ENCODE measurements around the gene SLC4A9. TPM values are rescaled to one million over a fixed set of nuclear protein-coding genes. Genes with fewer than 3 reads are reported as not detected.
A peak's percentile ranks its signal among the peaks of the same experiment; 100 is the strongest.

The SLC4A9 gene
- total and polyA plus RNA-seq, 2 donors: 0.06 to 0.11 TPM

DNA sequence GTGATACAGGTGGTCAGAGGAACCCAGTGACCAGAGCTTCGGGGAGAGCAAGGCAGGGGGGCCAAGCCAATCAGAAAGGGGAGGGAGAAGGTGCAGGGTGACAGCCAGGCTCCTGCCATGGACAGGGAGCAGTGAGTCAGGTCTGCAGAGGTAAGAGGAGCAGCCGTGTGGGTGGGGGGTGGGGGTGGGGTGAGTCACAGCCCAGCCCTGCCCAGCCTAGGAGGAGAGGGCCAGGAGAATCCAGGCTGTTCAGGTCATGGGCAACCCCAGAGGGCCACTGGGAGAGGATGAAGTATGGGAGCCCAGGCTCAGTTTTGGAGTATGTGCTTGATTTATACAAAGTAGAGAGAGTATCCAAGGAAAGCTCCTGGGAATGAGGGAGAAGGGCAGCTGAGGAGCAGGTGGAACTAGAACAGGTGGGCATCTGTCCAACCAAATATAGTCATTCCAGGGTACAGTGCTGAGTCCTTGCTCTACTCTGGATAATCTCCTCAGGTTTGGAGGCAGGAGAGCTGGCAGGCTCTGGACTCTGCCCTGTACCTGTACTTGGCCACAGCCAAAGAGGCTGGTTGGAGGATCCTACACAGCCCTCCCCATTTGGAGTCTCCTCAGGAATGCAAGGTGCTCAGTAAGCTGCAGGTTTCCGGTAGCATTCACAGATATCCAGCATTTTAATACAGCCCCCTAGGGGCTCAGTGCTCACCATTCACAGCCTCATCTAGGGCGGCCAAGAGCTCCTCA is 15.1 kb upstream of the SLC4A9 start:
- Histone ChIP-seq H3K27ac (ENCODE audit: low read depth) (no peak overlapping the region), H3K4me1 (ENCODE audit: insufficient read depth) (no peaks in the 10 kb centered on the region), H3K36me3 (ENCODE audit: insufficient read depth) (no peaks in the 10 kb centered on the region), H3K4me3 (ENCODE audit: low read depth, low read length) (peak overlapping the region; percentile 57)
- no peak for DNase-seq (ENCODE audit: extremely low spot score)
- WGBS: 70% methylated on average over 4 of the region's 4 CpGs

DNA sequence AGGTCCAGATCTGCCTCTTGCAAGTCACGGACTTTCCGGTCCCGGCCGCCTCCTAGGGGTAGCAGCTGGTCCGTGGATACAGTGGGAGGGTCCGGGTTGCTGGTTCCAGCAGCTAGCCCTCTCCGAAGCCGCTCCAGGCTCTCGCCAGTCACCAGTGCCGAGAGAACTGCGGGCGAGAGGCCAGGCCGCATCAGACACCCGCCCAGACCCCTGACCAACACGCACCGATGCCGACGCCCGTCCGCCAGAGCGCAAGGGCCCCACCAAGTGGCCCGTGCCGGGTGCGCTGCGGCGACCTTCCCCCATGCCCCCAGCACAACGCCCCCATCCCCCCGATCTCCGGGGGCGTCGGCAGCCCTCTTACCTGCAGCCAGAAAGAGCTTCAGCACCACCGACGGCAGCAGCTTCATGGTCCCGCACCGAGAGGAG is 14.1 kb upstream of the SLC4A9 start:
- WGBS: 3% methylated on average over 35 of the region's 35 CpGs
- H3K4me3 ChIP-seq (ENCODE audit: low read depth, low read length): peak overlapping the region; percentile 57
- no peak overlapping the region for H3K27ac ChIP-seq (ENCODE audit: low read depth)
- DNase-seq (ENCODE audit: extremely low spot score): no peak
- no peaks in the 10 kb centered on the region for H3K4me1 ChIP-seq (ENCODE audit: insufficient read depth)
- H3K36me3 ChIP-seq (ENCODE audit: insufficient read depth): no peaks in the 10 kb centered on the region

DNA sequence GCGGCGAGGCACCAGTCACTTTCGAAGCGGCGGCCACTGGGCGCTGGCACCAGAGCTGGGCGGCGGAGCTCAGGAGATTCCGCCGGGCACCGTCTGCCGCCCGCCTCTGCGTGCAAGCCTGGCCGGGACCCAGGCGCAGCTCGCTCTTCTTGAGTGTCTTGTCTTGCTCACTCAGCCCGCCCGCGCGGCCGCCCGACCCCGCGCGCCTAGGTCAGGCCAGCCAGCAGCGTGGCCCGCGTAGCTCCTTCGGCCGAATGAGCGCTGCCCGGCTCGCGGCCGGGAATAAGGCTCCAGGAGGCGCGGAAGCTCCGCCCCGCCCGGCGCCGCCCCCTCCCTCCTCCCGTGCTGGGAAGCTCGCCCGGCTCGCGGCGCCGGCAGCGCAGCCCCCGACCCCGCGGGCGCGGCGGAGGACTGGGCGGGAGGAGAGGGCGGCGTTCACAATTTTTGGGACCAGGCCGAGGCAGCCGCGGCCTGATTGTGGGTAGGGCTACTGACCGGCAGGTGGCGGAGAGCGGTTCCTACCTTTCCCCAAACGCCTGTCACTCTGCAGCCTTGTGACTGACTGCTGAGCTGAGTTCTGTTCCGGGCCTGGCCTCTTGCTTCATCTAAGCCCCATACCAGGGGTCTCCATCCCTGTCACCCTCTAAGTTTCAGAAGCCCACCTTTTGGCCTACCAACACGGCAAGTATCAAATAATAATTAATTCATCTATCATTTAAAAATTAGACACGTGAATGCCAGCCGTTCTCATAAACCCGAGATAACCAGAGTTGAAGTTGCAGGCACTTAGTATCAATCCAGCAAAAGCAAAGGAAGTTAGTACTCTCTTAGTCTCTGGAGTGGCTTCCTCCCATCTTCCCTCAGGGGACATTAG is 13.4 kb upstream of the SLC4A9 start, which contains the start of gene HBEGF:
Gene HBEGF (minus strand): TSS at position 256 of the 874 bp plus-strand sequence. CDS start 275 bp downstream, outside the sequence.
- WGBS: under 1% methylated on average over 72 of the region's 72 CpGs
- Histone ChIP-seq H3K4me1 (ENCODE audit: insufficient read depth) (no peaks in the 10 kb centered on the region), H3K27ac (ENCODE audit: low read depth) (no peak within 1 kb of the TSS), H3K36me3 (ENCODE audit: insufficient read depth) (no peaks in the 10 kb centered on the region), H3K4me3 (ENCODE audit: low read depth, low read length) (peak within 1 kb of the TSS; percentile 57)
- DNase-seq (ENCODE audit: extremely low spot score): no peak

DNA sequence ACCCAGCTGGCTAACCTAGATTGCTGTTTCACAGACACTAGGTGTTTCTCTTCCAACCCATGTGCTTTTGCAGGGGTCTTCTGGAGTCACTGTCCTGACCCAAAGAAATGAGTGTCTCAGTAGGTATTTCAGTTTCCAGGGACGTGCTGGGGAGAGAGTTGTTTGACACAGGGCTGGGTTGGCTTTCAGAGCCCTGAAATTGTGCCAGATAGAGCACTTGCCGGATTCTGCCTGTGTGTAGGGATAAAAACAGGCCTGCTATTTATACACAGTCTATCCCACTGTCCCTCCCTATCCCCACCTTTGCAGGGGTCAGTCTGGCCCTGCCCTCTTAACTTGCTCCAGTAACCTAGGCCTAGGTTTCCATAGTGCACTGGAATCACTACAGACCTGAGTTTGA is 12.6 kb upstream of the SLC4A9 start:
- Histone ChIP-seq H3K4me1 (ENCODE audit: insufficient read depth) (no peaks in the 10 kb centered on the region), H3K36me3 (ENCODE audit: insufficient read depth) (no peaks in the 10 kb centered on the region), H3K27ac (ENCODE audit: low read depth) (no peak overlapping the region), H3K4me3 (ENCODE audit: low read depth, low read length) (no peak overlapping the region)
- no peak for DNase-seq (ENCODE audit: extremely low spot score)
- WGBS: 22% methylated on average over 2 of the region's 2 CpGs

DNA sequence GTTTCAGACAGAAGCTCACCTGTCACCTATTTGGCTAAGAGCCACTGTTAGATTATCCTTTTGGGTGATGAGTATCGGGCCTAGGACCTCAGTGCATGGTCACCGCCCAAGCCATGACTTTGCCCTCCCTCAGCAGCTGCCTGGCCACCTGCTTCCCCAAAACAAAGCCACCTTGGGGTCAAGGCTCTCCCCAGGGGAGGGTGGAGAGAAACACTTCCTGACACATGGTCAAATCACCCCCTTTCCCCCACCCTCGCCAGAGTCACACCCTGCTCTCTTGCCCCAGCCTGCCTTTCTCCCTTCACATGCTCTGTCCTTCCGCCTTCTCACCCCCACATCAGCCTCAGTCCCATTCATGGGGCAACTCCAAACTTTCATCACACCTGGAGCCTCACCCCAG is 11.9 kb upstream of the SLC4A9 start:
- no peak overlapping the region for H3K27ac ChIP-seq (ENCODE audit: low read depth)

DNA sequence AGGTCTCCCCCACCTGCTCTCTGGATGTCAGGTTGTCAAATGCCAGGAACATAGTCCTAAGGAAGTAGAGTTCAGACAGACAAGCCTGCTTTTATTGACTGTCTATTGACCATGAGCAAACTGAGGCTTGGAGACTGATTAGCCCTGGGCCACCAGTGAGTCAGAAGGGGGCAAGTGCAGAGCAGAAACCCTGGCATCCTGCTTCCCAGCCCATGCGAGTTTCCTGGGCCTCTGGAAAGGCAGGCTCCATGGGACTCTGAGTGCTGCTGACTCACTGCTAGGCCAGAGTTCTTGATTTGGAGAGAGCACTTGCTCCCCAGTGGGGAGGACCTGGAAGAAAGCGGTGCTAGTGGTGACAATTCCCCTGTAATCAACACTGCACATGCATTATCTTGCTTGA is 10.8 kb upstream of the SLC4A9 start:
- H3K4me3 ChIP-seq (ENCODE audit: low read depth, low read length): no peak overlapping the region
- 89% methylated on average over 2 of the region's 2 CpGs for WGBS
- no peak overlapping the region for H3K27ac ChIP-seq (ENCODE audit: low read depth)

More for the DNA sequence above, 11.9 kb upstream of the SLC4A9 start:
- Histone ChIP-seq H3K36me3 (ENCODE audit: insufficient read depth) (no peaks in the 10 kb centered on the region), H3K4me3 (ENCODE audit: low read depth, low read length) (no peak overlapping the region), H3K4me1 (ENCODE audit: insufficient read depth) (no peaks in the 10 kb centered on the region)
- DNase-seq (ENCODE audit: extremely low spot score): no peak
- WGBS: 76% methylated on average over 4 of the region's 4 CpGs

DNA sequence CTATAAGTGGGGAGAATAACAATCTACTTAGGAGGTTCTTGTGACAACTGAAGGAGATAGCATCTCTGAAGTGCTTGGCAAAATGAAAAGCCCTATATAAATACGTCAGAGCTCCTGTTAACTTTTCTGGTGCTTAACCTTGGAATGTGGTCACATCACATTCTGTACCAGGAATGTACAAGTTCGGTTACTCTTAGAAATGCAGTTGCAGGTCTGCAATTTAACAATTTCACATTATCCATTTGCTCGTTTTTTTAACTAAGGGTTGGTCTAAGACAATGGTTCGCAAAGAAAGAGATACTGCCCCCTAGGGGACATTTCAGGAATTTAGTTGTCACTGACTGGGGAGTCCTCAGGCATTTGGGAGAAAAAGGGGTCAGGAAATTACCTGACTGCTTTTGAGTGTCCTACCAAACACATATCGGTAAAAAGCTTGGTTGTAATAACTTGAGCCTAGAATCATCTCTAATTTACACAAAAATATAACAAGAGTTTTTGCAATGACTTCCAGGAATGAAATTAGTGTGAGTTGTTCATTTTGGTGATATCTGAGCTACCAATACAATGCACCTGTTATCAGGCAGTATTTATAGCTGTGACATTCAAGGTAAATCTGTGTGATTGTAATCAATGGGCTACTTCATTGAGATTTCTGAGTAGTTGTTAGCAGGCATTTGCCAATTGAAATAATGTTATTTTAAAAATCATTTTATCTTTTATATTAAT is 8.2 kb upstream of the SLC4A9 start:
- WGBS: 3% methylated on average over 5 of the region's 5 CpGs
- Histone ChIP-seq H3K27ac (ENCODE audit: low read depth) (no peak overlapping the region), H3K4me3 (ENCODE audit: low read depth, low read length) (no peak overlapping the region), H3K36me3 (ENCODE audit: insufficient read depth) (no peaks in the 10 kb centered on the region), H3K4me1 (ENCODE audit: insufficient read depth) (no peaks in the 10 kb centered on the region)
- DNase-seq (ENCODE audit: extremely low spot score): no peak

More for the DNA sequence above, 10.8 kb upstream of the SLC4A9 start:
- no peaks in the 10 kb centered on the region for H3K4me1 ChIP-seq (ENCODE audit: insufficient read depth)
- H3K36me3 ChIP-seq (ENCODE audit: insufficient read depth): no peaks in the 10 kb centered on the region
- no peak for DNase-seq (ENCODE audit: extremely low spot score)

DNA sequence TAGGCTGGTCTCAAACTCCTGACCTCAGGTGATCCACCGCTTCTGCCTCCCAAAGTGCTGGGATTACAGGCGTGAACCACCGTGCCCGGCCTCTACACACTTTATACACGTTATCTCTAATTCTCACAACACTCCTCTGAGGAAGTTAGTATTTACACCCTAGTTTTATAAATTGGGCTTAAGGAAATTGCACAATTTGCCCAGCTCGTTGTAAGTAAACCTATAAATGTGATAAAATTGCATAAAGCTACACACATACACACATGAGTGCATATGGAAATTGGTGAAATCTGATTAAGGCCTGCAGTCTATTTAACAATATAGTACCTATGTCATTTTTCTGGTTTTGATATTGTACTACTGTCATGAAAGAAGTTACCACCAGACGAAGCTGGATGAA is 4.4 kb upstream of the SLC4A9 start:
- 84% methylated on average over 7 of the region's 7 CpGs for WGBS
- no peaks in the 10 kb centered on the region for H3K36me3 ChIP-seq (ENCODE audit: insufficient read depth)
- no peak for DNase-seq (ENCODE audit: extremely low spot score)
- H3K27ac ChIP-seq (ENCODE audit: low read depth): no peak overlapping the region
- H3K4me3 ChIP-seq (ENCODE audit: low read depth, low read length): no peak overlapping the region
- H3K4me1 ChIP-seq (ENCODE audit: insufficient read depth): no peaks in the 10 kb centered on the region

DNA sequence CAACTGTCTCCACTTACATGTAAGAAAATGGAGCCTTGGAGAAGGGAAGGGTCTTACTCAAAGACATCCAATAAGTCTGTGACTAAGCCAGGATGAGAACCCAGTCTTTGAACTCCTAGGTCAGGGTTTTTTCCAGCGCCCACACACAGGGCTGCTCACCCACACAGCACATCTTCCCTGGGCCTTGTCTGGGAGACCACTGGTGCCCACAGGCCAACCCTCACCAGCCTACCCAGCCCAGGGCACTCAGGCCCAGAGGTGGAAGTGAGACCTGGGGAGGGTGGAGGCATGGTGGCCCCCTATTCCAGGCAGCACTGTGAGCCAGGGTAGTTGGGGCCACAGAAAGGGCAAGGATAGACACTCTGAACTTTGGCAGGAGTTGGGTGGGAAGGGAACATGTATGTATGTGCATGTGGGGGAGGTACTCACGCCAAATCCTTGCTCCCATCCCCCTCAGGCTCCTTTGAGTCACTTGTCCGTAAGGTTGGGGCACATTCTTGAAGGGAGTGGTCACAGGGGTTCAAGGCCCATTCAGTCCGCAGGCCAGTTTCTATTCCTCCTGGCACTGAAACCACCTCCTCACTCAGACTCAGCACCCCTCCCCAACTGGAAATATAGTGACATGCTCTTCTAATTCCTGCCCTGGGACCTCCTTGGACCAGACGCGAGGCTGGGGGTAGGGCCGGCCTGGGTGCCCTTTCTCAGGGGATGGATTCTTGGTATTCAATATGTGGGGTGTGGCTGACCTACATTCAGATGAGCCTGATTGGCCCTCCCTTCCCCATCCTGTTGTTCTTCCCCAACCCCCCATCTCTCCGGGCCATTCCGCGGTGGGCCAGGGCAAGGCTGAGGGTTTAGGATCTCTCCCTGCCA is 2.9 kb upstream of the SLC4A9 start:
- Histone ChIP-seq H3K36me3 (ENCODE audit: insufficient read depth) (no peaks in the 10 kb centered on the region), H3K27ac (ENCODE audit: low read depth) (no peak overlapping the region), H3K4me1 (ENCODE audit: insufficient read depth) (no peaks in the 10 kb centered on the region), H3K4me3 (ENCODE audit: low read depth, low read length) (no peak overlapping the region)
- DNase-seq (ENCODE audit: extremely low spot score): no peak
- WGBS: 38% methylated on average over 10 of the region's 10 CpGs

DNA sequence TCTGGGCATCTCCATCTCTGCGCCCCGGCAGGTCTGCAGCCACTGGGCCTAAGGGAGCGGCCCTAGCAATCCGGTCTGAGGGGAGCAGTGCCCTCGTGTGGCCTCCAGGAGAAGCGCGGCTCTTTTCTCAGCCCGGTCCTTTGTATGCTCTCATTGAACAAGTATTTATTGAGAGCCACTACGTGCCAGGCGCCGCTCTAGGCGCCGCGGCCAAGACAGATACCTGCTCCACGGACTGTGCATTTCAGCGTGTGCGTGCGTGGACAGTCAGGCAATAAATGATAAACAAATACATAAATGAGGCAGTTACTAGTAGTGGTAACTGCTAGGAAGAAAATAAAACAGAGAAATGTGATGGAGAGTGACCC is 2.3 kb upstream of the SLC4A9 start:
- Histone ChIP-seq H3K36me3 (ENCODE audit: insufficient read depth) (no peaks in the 10 kb centered on the region), H3K4me1 (ENCODE audit: insufficient read depth) (no peaks in the 10 kb centered on the region), H3K4me3 (ENCODE audit: low read depth, low read length) (no peak overlapping the region), H3K27ac (ENCODE audit: low read depth) (no peak overlapping the region)
- under 1% methylated on average over 18 of the region's 18 CpGs for WGBS
- DNase-seq (ENCODE audit: extremely low spot score): peak; percentile 61

DNA sequence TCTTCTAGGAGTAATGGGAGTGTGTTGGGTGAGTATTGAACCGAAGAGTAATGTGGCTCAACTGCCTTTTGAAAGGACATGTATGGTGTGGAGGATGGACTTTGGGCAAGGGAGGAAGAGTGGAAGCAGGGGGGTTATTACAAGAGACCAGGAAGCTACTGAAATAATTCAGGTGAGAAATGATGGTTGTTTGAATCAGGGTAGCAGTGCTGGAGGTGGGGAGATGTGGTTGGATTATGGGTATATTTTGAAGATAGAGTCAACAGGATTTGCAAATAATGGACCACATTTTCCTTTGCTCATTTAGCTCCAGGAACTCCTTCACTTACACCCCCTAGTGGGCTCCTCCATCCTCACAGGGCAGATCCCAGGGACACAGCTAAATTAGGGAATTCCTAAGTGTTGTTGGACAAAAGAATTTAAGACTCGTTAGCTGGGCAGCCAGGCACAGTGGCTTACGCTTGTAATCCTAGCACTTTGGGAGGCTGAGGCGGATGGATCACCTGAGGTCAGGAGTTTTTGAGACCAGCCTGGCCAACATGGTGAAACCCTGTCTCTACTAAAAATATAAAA is 1.2 kb upstream of the SLC4A9 start:
- no peak for DNase-seq (ENCODE audit: extremely low spot score)
- WGBS: 83% methylated on average over 4 of the region's 4 CpGs
- Histone ChIP-seq H3K4me3 (ENCODE audit: low read depth, low read length) (no peak overlapping the region), H3K27ac (ENCODE audit: low read depth) (no peak overlapping the region), H3K36me3 (ENCODE audit: insufficient read depth) (no peaks in the 10 kb centered on the region), H3K4me1 (ENCODE audit: insufficient read depth) (no peaks in the 10 kb centered on the region)

DNA sequence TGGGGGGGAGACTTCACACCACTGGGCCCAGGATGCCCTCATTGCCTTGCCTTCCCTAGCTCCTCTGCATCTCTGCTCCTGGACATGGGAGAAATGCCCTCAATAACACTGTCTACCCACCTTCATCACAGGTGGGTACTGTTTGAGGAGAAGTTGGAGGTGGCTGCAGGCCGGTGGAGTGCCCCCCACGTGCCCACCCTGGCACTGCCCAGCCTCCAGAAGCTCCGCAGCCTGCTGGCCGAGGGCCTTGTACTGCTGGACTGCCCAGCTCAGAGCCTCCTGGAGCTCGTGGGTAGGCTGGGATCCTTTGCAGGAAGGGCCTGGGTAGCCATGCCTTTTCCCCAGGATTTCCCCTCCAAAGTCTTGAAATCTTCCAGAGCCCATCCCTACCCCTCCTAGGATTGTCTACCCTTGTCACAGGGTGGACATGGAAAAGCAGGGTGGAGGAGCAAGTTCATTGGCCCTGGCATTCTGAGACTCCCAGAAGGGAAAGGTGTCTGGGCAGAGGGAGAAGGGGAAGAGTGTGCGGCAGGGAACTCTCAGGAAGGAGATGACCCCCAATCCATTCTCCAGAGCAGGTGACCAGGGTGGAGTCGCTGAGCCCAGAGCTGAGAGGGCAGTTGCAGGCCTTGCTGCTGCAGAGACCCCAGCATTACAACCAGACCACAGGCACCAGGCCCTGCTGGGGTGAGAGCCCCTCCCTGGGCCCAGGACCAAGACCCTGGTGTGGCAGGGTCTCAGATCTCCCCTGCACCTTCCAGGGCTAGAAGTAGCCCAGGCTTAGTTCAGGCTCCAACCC is 886 bp downstream of the SLC4A9 start:
- no peaks in the 10 kb centered on the region for H3K4me1 ChIP-seq (ENCODE audit: insufficient read depth)
- whole genome bisulfite sequencing: 85% methylated on average over 7 of the region's 7 CpGs
- no peak overlapping the region for H3K27ac ChIP-seq (ENCODE audit: low read depth)
- no peak overlapping the region for H3K4me3 ChIP-seq (ENCODE audit: low read depth, low read length)
- no peaks in the 10 kb centered on the region for H3K36me3 ChIP-seq (ENCODE audit: insufficient read depth)
- no peak for DNase-seq (ENCODE audit: extremely low spot score)

Measured in urinary bladder (tissue), 4 donors.